Memory B cell (primary cell): ENCODE results near the gene MST1R.
"Not testable (repeated sequence)": the region's sequence is repeated elsewhere in the genome, so short reads cannot be mapped to it uniquely, and the experiment has no call there.

Experiments used
- ATAC-seq: fragments of 150-1000 bp; cut with Tn5 transposase; 2 replicates; pipeline ENCODE4 v1.10.0; 2021; ENCODE audit warnings: low read depth, mild to moderate bottlenecking, moderate library complexity
- DNase-seq, 2 donors: peaks; one replicate each; pipeline ENCODE4 v3.0.0; 2022; ENCODE audit warnings: low spot score in 2 of 2
- H3K27ac Mint-ChIP-seq: one replicate; pipeline ENCODE4 v1.8.0; 2022; ENCODE audit warnings: mild to moderate bottlenecking, moderate library complexity, mixed read lengths
- H3K27me3 Mint-ChIP-seq: one replicate; pipeline ENCODE4 v1.8.0; 2022; ENCODE audit warnings: mixed read lengths
- H3K36me3 Mint-ChIP-seq: one replicate; pipeline ENCODE4 v1.8.0; 2022; ENCODE audit warnings: mild to moderate bottlenecking, mixed read lengths
- H3K4me1 Mint-ChIP-seq: one replicate; pipeline ENCODE4 v1.8.0; 2022; ENCODE audit warnings: mixed read lengths
- H3K4me3 Mint-ChIP-seq: one replicate; pipeline ENCODE4 v1.8.0; 2022; ENCODE audit warnings: mild to moderate bottlenecking, moderate library complexity, mixed read lengths
- H3K9me3 Mint-ChIP-seq: one replicate; pipeline ENCODE4 v1.8.0; 2022; ENCODE audit warnings: mixed read lengths

MST1R gene

GRCh38 chr3:49903451-49904424, at the start of gene MST1R:
Gene MST1R (minus strand): TSS chr3:49903873. CDS start chr3:49903609, 264 bp downstream.
- Mint-ChIP-seq H3K4me3 (peak within 1 kb of the TSS; percentile 83), H3K4me1 (peaks cover 18% of the 10 kb centered on the region), H3K36me3 (no peaks in the 10 kb centered on the region), H3K9me3 (no peaks in the 10 kb centered on the region), H3K27ac (peak within 1 kb of the TSS; percentile 90), H3K27me3 (no peaks in the 10 kb centered on the region)
- ATAC-seq (peak; percentile 93), DNase-seq (peak; percentile 74 to 82)

GRCh38 chr3:49952924-49953323, 49.3 kb upstream of the MST1R start:
- Mint-ChIP-seq H3K36me3 (peaks cover 8% of the 10 kb centered on the region), H3K27ac (no peak overlapping the region), H3K9me3 (no peaks in the 10 kb centered on the region), H3K27me3 (no peaks in the 10 kb centered on the region), H3K4me1 (peaks cover 12% of the 10 kb centered on the region), H3K4me3 (no peak overlapping the region)
- DNase-seq (no peak), ATAC-seq (no peak)

- ATAC-seq (no peak), DNase-seq (no peak)
- no peak overlapping the region for H3K27ac Mint-ChIP-seq
- H3K4me3 Mint-ChIP-seq, result peak overlapping the region; percentile 43
- H3K27me3 Mint-ChIP-seq, result no peaks in the 10 kb centered on the region
- H3K9me3 Mint-ChIP-seq, result peaks cover 1% of the 10 kb centered on the region
- H3K36me3 Mint-ChIP-seq, result peaks cover 12% of the 10 kb centered on the region
- H3K4me1 Mint-ChIP-seq, result peaks cover 30% of the 10 kb centered on the region
Measured at GRCh38 chr3:49942651-49943050, 39.0 kb upstream of the MST1R start.

GRCh38 chr3:49940667-49941249, 37.1 kb upstream of the MST1R start:
- Mint-ChIP-seq H3K36me3 (peaks cover 10% of the 10 kb centered on the region), H3K4me3 (peak overlapping the region; percentile 94), H3K9me3 (peaks cover 1% of the 10 kb centered on the region), H3K4me1 (peaks cover 21% of the 10 kb centered on the region), H3K27me3 (no peaks in the 10 kb centered on the region), H3K27ac (peak overlapping the region; percentile 97)
- ATAC-seq (no peak), DNase-seq (no peak)

GRCh38 chr3:49939858-49940666, 36.4 kb upstream of the MST1R start, which contains the start of gene RBM6:
Gene RBM6 (plus strand): TSS chr3:49940150. CDS start chr3:49962642, 22,492 bp downstream.
- Mint-ChIP-seq H3K36me3 (peaks cover 7% of the 10 kb centered on the region), H3K9me3 (peaks cover 1% of the 10 kb centered on the region), H3K4me1 (peaks cover 20% of the 10 kb centered on the region), H3K27ac (peak within 1 kb of the TSS; percentile 97), H3K27me3 (no peaks in the 10 kb centered on the region), H3K4me3 (peak within 1 kb of the TSS; percentile 94)
- ATAC-seq (peak; percentile 90), DNase-seq (peak; percentile 83 to 90)

- no peak overlapping the region for H3K4me3 Mint-ChIP-seq
- no peak overlapping the region for H3K27ac Mint-ChIP-seq
- ATAC-seq, result no peak
- H3K36me3 Mint-ChIP-seq, result no peaks in the 10 kb centered on the region
- H3K4me1 Mint-ChIP-seq, result peaks cover 7% of the 10 kb centered on the region
- no peak for DNase-seq
- no peaks in the 10 kb centered on the region for H3K27me3 Mint-ChIP-seq
- no peaks in the 10 kb centered on the region for H3K9me3 Mint-ChIP-seq
Measured at GRCh38 chr3:49937090-49937489, 33.4 kb upstream of the MST1R start.

GRCh38 chr3:49932281-49932680, 28.6 kb upstream of the MST1R start:
- not testable (repeated sequence) for DNase-seq, ATAC-seq, H3K9me3 Mint-ChIP-seq, H3K36me3 Mint-ChIP-seq, H3K27me3 Mint-ChIP-seq, H3K4me1 Mint-ChIP-seq, H3K4me3 Mint-ChIP-seq, H3K27ac Mint-ChIP-seq

GRCh38 chr3:49930922-49931321, 27.2 kb upstream of the MST1R start:
- no peak overlapping the region for H3K4me3 Mint-ChIP-seq
- no peaks in the 10 kb centered on the region for H3K27me3 Mint-ChIP-seq
- no peak for DNase-seq
- H3K27ac Mint-ChIP-seq, result no peak overlapping the region
- peaks cover 8% of the 10 kb centered on the region for H3K4me1 Mint-ChIP-seq
- H3K9me3 Mint-ChIP-seq, result no peaks in the 10 kb centered on the region
- no peak for ATAC-seq
- H3K36me3 Mint-ChIP-seq, result no peaks in the 10 kb centered on the region

GRCh38 chr3:49930168-49930690, 26.6 kb upstream of the MST1R start:
- Mint-ChIP-seq H3K9me3 (no peaks in the 10 kb centered on the region), H3K36me3 (no peaks in the 10 kb centered on the region), H3K4me3 (peak overlapping the region; percentile 84), H3K27ac (peak overlapping the region; percentile 75), H3K27me3 (no peaks in the 10 kb centered on the region), H3K4me1 (peaks cover 8% of the 10 kb centered on the region)
- no peak for ATAC-seq
- no peak for DNase-seq

- Mint-ChIP-seq H3K4me3 (peak within 1 kb of the TSS; percentile 84), H3K36me3 (no peaks in the 10 kb centered on the region), H3K27ac (peak within 1 kb of the TSS; percentile 75), H3K9me3 (no peaks in the 10 kb centered on the region), H3K4me1 (peaks cover 8% of the 10 kb centered on the region), H3K27me3 (no peaks in the 10 kb centered on the region)
- ATAC-seq (peak; percentile 95), DNase-seq (peak; percentile 77 to 91)
Measured at GRCh38 chr3:49929291-49930167, 25.9 kb upstream of the MST1R start, which contains the start of gene MON1A. Gene MON1A (minus strand): TSS chr3:49929811. CDS start chr3:49913346, 16,465 bp downstream.

- Mint-ChIP-seq H3K4me3 (peak overlapping the region; percentile 84), H3K36me3 (peaks cover 4% of the 10 kb centered on the region), H3K27ac (no peak overlapping the region), H3K27me3 (no peaks in the 10 kb centered on the region), H3K9me3 (no peaks in the 10 kb centered on the region), H3K4me1 (peaks cover 8% of the 10 kb centered on the region)
- ATAC-seq (no peak), DNase-seq (no peak)
Measured at GRCh38 chr3:49928481-49929017, 24.9 kb upstream of the MST1R start.

- ATAC-seq (no peak), DNase-seq (no peak)
- Mint-ChIP-seq H3K27ac (no peak overlapping the region), H3K4me3 (peak overlapping the region; percentile 50), H3K36me3 (peaks cover 4% of the 10 kb centered on the region), H3K27me3 (no peaks in the 10 kb centered on the region), H3K9me3 (no peaks in the 10 kb centered on the region), H3K4me1 (peaks cover 8% of the 10 kb centered on the region)
Measured at GRCh38 chr3:49927798-49928197, 24.1 kb upstream of the MST1R start.
